ENCODE measurements around the gene ARHGAP29.

The ARHGAP29 gene

GRCh38 chr1:94265011-94265422, 27.6 kb upstream of the ARHGAP29 start:
- DNase-seq (ENCODE audit: low spot score), result no peak

GRCh38 chr1:94260635-94261387, 23.4 kb upstream of the ARHGAP29 start:
- DNase-seq (ENCODE audit: low spot score), result no peak

- no peak for DNase-seq (ENCODE audit: low spot score)
These were observed 22.4 kb upstream of the ARHGAP29 start for GRCh38 chr1:94259635-94260289.

- DNase-seq (ENCODE audit: low spot score), result no peak
These were observed 21.5 kb upstream of the ARHGAP29 start for GRCh38 chr1:94258873-94259331.

- DNase-seq (ENCODE audit: low spot score), result no peak
These were observed 20.1 kb upstream of the ARHGAP29 start for GRCh38 chr1:94257444-94257843.

GRCh38 chr1:94255476-94255875, 18.1 kb upstream of the ARHGAP29 start:
- no peak for DNase-seq (ENCODE audit: low spot score)

GRCh38 chr1:94254073-94254810, 16.9 kb upstream of the ARHGAP29 start:
- no peak for DNase-seq (ENCODE audit: low spot score)

- DNase-seq (ENCODE audit: low spot score), result no peak
These were observed 16.2 kb upstream of the ARHGAP29 start for GRCh38 chr1:94253456-94254017.

GRCh38 chr1:94250341-94250740, 13.0 kb upstream of the ARHGAP29 start:
- no peak for DNase-seq (ENCODE audit: low spot score)

GRCh38 chr1:94248956-94249688, 11.7 kb upstream of the ARHGAP29 start:
- DNase-seq (ENCODE audit: low spot score), result no peak

- DNase-seq (ENCODE audit: low spot score), result no peak
These were observed 10.0 kb upstream of the ARHGAP29 start for GRCh38 chr1:94247138-94248094.

GRCh38 chr1:94246692-94247137, 9.3 kb upstream of the ARHGAP29 start:
- DNase-seq (ENCODE audit: low spot score), result no peak

GRCh38 chr1:94245747-94246438, 8.5 kb upstream of the ARHGAP29 start:
- no peak for DNase-seq (ENCODE audit: low spot score)

- no peak for DNase-seq (ENCODE audit: low spot score)
These were observed 7.4 kb upstream of the ARHGAP29 start for GRCh38 chr1:94244816-94245215.

- no peak for DNase-seq (ENCODE audit: low spot score)
These were observed 6.3 kb upstream of the ARHGAP29 start for GRCh38 chr1:94243665-94244064.

GRCh38 chr1:94240822-94241221, 3.4 kb upstream of the ARHGAP29 start:
- DNase-seq (ENCODE audit: low spot score), result no peak

GRCh38 chr1:94239796-94240195, 2.4 kb upstream of the ARHGAP29 start:
- DNase-seq (ENCODE audit: low spot score), result no peak

- no peak for DNase-seq (ENCODE audit: low spot score)
These were observed 1.7 kb upstream of the ARHGAP29 start for GRCh38 chr1:94239051-94239450.

GRCh38 chr1:94236630-94237290, 624 bp downstream of the ARHGAP29 start:
- DNase-seq (ENCODE audit: low spot score), result no peak
